Iris pigment epithelial cell (primary cell): Measurements from ENCODE around the gene TRIO.
"Not testable (repeated sequence)": the region's sequence is repeated elsewhere in the genome, so short reads cannot be mapped to it uniquely, and the experiment has no call there.

Source experiments
- DNase-seq: peaks from one replicate; pipeline ENCODE4 v3.0.0-alpha.2; 2011; ENCODE audit warnings: low read depth

The TRIO gene

DNA sequence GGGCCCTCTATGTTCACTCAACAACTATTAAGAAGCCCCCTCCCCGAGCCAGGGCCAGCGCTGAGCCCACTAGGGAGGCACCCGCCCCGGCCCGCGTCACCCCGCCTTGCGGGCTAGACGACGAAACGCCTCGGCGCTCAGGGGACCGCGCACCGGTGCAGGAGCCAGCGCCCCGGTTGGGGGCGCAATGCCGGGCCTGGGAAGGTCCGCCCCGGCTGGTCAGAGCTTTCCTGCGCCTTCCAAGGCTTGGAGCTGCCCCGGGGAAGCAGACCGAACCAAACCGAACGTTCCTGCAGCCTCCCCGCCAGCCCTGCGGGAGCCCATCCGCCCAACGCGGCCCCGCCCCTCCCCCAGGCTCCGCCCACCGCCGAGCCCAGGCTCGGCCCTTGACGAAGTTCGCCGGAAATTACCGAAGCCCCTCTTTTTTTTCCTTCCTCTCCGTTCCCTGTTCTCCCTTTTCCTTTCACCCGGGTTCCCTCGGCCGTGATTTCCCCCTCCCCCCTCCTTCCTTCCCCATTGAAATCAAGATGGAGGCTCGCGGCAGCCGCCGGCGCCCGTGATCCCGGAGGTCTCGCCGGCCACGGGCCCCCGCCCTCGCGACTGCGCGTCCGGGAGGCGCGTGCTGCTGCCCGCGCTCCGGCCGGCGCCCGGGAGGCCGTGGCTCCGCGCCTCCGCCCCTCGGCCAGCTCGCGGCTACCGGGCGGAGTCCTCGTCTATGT is at the start of gene TRIO:
TRIO (plus strand) TSS at position 516 of the 719 bp plus-strand sequence. CDS start 384 bp downstream, outside the sequence.
- peak; percentile 88 for DNase-seq

DNA sequence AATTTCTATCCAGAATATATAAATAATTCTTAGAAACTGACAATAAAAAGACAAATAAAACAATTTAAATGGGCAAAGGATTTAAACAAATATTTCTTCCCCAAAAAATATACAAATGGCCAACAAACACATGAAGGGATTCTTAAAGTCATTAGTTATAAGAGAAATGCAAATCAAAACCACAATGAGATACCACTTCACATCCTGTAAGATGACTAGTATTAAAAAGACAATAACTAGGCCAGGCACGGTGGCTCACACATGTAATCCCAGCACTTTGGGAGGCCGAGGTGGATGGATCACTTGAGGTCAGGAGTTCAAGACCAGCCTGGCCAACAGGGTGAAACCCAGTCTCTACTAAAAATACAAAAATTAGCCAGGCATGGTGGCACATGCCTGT is 45.8 kb upstream of the TRIO start:
- not testable (repeated sequence) for DNase-seq

DNA sequence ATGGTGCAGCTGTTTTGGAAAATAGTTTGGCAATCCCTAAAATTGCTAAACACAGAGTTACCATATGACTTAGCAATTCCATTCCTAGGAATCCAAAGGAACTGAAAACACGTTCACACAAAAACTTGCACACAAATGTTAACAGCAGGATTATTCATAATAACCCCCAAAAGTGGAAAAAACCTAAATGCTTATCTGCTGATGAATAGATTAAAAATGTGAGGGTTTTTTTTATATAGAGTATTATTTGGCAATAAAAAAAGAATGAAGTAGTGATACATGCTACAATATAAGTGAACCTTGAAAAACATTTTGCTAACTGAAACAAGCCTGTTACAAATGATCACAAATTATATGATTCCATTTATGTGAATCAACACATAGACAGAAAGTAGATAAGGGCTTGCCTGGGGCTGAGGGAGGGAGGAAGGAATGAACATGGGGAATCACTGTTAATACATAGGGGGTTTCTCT is 45.1 kb upstream of the TRIO start:
- DNase-seq: peak; percentile 80

DNA sequence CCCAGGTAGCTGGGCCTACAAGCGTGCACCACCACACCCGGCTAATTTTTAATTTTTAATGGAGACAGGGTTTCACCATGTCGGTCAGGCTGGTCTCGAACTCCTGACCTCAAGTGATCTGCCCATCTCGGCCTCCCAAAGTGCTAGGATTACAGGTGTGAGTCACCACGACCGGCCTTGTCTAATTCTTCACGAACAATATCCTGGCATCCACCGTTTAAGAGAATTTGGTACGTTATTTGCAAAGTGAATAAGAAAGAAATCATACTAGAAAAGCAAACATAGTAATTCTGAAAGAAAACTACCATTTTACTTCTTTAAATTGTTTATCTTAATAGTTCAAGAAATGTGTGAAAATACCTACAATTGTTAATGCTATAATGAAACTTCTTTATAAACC is 42.9 kb upstream of the TRIO start:
- DNase-seq: no peak

DNA sequence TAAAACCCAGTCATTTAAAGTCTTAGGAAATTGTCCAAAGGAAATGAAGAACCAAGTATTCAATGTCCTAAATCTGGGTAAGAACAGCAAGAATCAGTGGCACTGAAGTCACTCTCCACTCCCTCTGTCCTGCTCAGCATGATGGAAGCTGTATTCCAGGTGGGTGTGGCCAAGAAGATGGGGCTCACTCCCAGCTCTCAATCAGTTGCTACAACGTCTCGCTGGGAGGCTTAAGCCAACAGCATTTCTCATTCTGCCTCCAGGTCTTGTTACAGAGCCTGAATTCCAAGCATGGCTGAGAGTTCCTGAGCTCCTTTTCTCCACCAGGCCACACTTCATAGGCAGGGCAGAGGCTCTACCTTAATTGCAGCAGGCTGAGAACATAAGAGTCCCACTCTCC is 41.2 kb upstream of the TRIO start:
- peak; percentile 80 for DNase-seq

DNA sequence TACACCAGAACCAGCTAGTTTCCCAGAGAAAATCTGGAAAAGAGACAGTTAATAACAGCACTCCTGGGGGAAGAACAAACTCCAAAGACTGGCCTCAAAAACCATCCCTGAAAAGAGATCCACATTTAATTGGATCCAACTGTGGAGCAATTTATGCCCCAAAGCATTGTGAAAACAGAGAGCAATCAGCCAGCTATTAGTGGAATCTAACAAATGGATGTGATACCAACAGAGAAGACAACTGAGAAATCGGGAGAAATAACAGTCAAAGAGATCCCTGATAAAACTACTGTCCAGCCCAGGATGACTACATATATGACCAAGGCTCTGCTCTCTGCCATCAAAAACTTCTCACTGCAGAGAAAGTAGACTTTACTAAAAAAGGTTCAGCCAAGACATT is 40.5 kb upstream of the TRIO start:
- no peak for DNase-seq

DNA sequence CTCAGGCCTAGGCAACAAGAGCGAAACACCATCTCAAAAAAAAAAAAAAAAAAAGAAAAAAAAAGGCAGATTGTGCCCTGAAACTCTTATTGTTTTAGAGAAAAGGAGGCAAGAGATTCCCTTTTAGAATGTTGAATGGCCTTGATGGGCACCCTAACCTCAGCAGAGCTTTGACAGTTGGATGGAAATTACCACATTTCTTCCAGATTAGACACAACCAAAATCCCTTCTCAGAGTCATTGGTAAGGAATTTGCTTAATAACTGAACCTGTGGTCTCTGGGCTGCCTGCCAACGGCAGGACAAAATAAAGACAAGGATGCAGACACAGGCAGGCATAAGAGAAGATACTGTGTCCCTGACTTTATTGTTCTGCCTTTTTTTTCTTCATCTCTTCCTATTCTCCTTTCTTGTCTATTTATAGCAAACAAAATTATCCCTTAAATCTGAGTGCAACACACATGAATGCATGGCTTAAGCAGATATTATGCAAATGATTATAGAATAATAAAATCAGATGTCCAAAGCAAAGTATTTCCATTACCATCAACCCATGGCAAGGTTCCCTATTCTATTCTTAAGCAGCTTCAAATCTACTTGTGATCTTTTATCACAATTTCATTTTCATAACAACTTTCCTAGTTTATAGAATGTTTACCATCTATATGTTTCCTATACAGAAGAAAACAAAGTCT is 37.3 kb upstream of the TRIO start:
- peak; percentile 94 for DNase-seq

DNA sequence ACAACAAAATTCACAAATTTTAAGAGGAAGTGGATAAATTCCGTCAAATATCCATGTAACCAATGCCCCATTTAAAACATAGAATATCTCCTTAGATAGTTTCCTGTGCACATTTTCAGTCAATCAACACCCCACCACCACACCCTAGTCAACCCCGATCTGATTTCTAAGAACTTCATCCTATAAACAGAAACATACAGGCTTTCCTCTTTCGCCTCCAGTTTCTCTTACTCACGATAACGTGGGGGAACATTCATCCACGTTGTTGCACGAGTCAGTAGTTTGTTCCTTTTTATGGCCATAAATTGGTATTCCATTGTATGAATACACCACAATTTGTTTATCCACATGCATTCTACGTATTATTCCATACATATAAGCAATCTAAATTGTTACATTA is 35.6 kb upstream of the TRIO start:
- peak; percentile 47 for DNase-seq

DNA sequence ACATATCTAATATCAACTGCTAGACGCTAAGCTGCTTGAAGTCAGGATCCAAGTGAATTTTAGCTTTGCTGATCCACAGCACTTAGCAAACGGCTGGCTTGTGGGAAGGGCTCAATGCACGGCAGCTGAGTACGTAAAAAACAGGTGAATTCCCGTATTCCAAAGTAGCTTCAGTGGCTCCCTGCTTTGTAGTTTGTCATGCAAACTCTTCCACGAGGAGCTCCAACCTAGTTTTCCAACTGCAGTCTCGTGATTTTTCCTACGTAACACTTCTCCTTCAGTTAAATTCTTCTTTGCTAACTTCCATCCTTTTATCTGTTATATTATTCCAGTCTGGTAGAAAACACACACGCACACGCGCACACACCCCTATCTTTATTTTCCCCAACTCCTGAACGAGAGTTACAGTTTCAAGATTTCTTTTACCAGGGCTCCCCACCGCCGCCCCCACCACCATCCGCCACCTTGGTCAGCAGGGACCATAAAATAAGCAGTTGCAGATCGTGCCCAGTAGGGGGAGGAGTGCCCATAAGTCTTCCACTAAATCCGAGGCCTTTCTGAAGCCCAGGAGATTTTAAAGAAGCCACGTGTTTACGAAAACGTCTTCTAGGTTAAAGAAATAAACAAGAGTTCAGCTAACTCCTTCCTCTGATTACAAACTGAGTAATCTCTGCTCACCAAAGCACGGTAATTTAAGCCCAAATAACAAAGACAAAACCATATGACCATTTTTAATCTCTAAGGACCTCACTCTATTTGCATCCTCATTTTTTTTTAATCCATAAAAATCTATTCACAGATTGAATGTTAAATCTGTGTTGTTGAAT is 34.8 kb upstream of the TRIO start:
- peak; percentile 92 for DNase-seq

DNA sequence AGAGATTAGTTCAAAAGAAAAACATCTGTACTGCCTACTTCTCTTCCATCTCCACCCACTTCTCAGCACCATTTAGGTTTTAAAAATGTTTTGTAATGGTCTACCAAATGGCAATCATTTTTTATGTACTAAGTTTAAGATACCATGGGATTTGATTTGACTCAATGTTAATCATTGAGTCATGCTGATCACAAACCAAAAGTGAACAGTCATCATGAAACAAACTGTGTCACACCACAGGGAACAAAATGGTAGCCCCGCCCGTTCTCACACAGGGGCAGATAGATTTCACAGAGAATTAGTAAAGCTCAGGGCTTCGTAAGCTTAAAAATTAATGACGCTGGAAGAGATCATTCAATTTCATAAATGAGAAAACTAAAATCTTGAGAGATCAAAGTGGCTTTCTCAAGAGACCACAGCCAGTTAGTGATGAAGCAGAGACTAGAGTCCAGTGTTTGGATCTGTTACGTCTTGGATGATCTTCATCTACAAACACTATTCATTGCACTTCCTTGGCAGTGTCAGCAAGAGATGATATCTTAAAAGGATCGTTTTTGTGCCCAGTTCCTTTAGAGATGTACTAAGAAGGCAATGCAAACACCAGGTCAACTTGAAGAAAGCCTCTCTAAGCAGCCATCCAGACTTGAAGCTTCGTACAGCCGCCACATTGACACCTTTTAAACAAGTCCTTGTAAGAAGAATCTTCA is 33.9 kb upstream of the TRIO start:
- DNase-seq: peak; percentile 47

DNA sequence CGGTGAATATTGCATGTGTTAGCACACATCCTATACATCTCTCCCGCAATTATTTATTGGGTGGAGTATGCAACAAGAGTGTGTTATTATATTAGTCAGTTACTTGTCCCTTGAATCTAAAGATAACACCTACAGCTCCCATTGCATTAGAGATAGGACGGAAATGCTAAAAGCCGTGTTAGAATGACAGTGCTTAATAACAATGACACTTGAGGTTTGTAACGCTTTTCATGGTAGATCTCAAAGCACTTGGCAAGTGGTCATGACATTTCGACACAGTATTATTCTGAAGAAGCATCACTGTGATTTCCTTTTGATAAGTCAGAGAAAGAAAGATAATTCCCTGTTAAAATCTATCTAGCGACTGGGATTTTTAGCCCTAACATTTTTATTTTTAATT is 33.4 kb upstream of the TRIO start:
- DNase-seq: peak; percentile 48

DNA sequence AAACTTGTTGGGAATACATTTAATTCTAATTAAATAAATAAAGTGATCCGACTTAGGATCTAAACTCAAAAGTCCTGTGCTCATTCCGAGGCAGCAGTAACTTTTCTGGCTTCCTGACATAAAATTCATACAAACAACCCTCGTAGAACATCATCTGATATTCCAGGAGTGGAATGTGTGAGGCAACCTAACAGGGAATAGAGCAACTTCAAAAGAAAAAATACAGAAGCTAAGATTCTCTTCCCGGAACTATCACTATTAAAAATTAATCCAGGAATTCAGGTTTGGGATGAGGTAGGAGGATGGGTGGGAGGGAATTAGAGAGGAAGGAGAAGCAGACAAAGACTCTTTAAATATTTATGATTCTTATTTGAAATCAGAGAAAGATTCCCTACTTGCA is 32.9 kb upstream of the TRIO start:
- DNase-seq: peak; percentile 42

DNA sequence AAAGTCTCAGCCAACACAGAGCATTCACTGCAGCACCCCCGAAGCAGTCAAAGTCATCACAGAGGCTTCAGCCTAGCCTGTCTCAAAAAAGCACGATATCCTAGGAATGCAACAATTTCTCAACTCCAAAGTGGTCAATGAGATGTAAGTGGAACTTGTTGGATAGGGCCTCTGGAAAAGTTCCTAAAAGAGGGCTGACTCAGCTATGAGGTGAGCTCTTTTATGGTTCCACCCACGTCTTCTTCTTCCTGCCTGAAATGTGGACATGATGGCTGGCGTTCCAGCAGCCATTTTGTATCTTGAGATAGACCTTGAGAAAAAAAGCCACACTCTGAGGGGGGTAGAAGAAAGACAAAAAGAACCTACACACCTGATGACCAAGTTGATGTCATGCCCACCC is 32.5 kb upstream of the TRIO start:
- DNase-seq: peak; percentile 81

DNA sequence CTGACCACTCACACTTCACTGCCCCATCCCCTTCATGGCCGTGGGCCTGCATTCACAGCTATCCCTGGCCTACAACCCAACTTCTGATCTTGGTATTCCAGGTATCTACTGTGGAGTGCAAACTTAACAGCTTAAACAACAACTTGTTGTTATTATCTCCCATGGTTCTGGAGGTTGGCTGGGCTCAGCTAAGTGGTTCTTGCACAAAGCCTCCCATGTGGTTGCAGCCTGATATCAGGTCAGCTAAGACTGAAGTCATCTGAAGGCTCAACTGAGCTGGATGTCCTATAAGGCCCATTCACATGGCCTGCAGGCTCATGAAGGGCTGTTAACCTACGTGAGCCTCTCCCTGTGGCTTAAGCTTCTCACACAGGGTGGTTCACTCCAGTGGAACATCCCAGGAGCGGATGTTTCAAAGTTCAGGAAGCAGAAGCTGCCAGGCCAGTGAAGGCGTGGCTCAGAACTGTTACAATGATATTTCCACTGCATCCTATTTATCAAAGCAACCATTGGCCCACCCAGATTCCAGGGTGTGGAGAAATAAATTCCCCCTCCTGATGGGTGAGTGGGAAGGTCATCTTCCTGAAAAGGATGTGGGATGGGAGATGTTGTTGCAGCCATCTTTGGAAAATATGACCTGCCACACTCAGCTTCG is 30.0 kb upstream of the TRIO start:
- DNase-seq: no peak

DNA sequence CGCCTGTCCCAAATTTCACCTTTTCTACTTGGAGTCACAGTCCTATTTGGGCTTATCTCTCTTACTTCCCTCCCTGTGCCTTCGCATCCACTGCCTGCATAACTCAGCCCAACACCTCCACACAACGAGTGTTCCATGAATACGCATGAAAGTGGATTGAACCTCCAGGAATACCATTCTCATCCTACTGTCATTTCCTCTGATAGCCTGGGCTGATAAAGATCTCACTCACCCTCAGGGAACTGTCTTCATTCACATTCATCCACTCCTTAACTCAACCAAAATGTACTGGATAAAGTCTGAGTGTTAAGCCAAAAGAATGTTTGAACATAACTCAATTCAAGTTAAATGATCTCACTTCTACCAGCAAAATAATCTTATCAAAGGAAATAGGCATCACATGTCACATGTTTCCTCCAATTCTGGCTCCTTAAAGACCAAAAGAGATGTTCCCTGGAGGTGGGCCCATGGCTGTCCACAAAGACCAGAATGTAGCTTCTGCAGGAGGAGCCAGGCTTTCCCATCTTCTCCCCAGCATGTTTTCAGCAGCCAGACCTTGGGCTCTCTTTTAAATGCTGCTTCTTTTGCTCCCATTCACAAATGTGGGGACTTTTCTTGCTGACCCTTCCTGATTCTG is 28.4 kb upstream of the TRIO start:
- peak; percentile 21 for DNase-seq

DNA sequence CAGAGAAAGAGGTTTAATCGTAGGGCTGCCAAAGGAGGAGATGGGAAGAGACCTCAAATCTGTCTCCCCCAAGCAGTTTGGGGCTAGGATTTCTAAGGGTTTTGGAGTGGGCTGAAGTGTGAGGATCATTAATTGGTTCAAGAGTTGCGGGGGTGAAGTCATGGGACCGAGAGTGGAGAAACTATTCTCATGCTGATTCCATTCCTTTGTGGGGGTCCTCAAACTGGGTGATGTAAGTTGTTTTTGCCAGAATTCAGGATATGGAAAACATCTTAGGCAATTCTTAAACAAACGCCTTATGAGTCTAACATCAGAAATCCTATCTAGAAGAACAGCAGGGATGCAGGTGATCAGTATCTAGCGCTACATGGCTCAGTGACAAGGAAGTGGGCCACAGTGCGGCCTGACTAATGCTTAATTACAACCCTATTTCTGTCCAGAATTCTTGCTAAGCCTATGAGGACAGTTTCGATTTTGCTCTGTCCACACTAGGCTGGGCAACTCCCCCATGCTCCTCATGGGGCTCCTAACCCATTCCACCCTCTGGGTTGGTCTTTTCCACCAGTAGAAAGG is 27.7 kb upstream of the TRIO start:
- DNase-seq: no peak

DNA sequence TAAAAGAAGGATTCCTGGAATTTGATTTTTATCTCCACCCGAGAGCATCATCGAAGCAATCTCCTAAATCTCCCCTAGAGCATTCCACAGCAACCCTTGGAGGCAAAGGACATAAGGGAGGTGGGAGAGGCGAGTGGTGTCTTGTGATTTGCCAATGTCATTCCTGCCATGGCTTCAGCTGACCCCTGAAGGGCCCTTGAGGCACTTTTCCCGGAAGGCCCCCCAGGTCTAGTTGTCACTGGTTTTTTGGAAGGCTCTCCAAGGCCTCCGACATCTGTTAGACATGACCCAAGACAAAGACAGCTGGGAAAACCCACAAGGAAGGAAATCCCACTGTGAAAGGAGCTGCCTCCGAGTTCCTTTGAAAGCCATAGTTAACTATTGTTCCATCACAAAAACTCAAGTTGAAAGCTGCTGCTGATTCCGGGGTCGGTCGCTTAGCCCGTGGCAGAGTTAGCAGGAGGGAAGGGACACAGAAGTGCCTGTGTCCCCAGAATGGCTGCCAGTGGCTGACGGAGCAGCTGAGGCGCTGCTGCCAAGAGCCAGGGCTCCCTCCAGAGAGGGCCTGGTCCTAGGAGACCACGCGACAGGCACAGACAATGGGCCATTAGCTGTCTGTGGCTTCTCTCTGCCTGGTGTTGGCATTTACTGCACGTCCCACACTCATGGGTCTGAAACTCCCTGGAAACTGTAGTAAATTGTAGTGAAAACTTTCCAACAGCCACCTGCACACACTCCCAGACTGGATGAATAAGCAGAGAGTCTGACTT is 24.4 kb upstream of the TRIO start:
- DNase-seq: no peak

DNA sequence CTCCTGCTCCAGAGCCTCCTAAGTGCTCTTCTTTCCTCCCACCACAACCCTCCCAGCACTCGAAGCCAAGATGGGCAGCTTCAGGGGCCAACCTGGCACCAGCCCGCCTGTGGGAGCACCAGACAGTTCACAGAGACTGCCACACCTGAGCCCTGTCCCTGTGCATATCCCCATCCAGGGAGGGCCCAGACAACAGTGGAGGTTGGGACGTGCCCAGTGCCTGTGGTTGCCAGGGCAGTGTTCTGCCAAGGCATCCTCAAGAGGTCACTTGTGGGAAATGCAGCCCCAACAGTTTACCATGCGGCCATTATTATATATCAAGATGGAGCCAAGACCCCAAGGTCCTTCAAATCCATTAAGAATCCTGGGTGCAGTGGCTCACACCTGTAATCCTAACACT is 23.0 kb upstream of the TRIO start:
- DNase-seq: no peak

DNA sequence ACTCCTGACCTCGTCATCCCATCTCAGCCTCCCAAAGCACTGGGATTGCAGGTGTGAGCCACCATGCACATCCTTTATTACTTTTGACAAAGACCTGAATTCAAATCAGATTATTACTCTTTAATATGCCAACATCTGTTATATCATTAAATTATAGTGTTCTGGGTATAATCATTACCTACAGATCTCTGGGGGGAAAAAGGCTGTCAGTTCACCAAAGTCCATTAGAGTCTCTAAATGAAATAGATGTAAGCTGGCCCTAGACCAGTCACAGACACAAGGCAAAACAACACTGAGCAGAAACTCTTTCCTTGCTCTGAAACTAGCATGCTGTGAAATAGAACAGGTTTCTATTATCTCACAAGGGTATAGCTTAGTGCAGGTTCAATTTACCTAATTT is 21.6 kb upstream of the TRIO start:
- no peak for DNase-seq

DNA sequence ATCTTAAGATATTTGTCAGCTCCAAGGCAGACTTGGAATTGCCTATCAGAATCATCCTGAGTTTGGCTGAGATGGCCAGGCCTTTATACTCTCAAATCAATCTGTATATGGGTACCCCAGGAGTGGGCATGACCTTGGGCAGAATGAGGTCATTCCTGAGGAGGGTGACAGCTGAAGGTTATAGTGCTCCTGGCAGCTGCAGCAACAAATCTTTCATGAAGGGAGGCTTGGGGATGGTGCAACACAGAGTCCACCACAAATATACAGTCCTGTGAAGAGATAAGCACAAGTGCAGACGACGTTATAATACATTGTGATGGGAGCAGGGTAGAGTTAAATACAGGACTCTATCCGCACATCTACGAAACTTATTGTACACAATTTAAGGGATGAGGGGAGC is 21.1 kb upstream of the TRIO start:
- no peak for DNase-seq
